ENCODE results near the gene SLC6A9. TPM values are rescaled to one million over a fixed set of nuclear protein-coding genes. Genes with fewer than 3 reads are reported as not detected.

The SLC6A9 gene
- total and polyA plus RNA-seq, 2 experiments from 2014 or later = 13.5 to 25.3 TPM

GRCh38 chr1:44012941-44013609, 18.2 kb downstream of the SLC6A9 start:
- no peak for TF ChIP-seq EZH2 (IDR thresholded peaks at IDR 0.05; ENCODE audit: borderline replicate concordance)
- TF ChIP-seq, protein P1, sequence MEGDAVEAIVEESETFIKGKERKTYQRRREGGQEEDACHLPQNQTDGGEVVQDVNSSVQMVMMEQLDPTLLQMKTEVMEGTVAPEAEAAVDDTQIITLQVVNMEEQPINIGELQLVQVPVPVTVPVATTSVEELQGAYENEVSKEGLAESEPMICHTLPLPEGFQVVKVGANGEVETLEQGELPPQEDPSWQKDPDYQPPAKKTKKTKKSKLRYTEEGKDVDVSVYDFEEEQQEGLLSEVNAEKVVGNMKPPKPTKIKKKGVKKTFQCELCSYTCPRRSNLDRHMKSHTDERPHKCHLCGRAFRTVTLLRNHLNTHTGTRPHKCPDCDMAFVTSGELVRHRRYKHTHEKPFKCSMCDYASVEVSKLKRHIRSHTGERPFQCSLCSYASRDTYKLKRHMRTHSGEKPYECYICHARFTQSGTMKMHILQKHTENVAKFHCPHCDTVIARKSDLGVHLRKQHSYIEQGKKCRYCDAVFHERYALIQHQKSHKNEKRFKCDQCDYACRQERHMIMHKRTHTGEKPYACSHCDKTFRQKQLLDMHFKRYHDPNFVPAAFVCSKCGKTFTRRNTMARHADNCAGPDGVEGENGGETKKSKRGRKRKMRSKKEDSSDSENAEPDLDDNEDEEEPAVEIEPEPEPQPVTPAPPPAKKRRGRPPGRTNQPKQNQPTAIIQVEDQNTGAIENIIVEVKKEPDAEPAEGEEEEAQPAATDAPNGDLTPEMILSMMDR (IDR thresholded peaks at IDR 0.05; ENCODE audit: poor library complexity) = no peak
- TF ChIP-seq EZH2phosphoT487 (IDR thresholded peaks at IDR 0.05; ENCODE audit: low read depth, severe bottlenecking, unreplicated experiment) = no peak
- 77% methylated on average over 13 of the region's 13 CpGs for WGBS (ENCODE audit: low lambda C conversion rate, missing lambda C conversion rate)
- H3K4me1 ChIP-seq (ENCODE audit: insufficient read depth) = no peaks in the 10 kb centered on the region

DNA sequence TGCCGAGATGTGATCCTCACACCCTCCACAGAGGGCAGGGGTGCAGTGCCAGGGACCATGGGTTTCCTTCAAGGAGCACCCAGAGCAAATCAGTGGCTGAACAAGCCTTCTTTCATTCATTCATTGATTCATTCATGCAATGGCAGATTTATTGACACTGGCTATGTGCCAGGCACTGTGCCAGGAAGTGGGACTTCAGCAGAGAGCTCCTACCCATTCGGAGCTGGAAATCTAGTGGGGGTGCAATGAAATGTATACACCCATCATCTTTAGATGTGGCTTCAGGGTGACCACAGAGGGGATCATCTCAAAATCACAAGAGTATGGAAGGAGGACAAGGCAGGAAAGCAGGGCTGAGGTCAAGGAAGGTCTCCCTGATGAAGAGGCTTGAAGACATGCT, 18.9 kb downstream of the SLC6A9 start:
- no peaks in the 10 kb centered on the region for H3K9me2 ChIP-seq (replicated peaks; ENCODE audit: insufficient read depth)
- H3K36me3 ChIP-seq (replicated peaks; ENCODE audit: insufficient read depth, low read depth) = no peaks in the 10 kb centered on the region
- no peak overlapping the region for H3K4me2 ChIP-seq
- H3K9me3 ChIP-seq (ENCODE audit: low read depth) = no peaks in the 10 kb centered on the region
- no peak overlapping the region for H3K27ac ChIP-seq
- no peaks in the 10 kb centered on the region for H4K20me1 ChIP-seq (ENCODE audit: insufficient read depth, poor library complexity, severe bottlenecking)
- no peak overlapping the region for H3K4me3 ChIP-seq
- no peaks in the 10 kb centered on the region for H3K4me1 ChIP-seq (ENCODE audit: insufficient read depth)
- H2AFZ ChIP-seq = no peak overlapping the region
- no peak for DNase-seq (ENCODE audit: low spot score)
- no peaks in the 10 kb centered on the region for H3K27me3 ChIP-seq
- no peaks in the 10 kb centered on the region for H3K79me2 ChIP-seq
- TF ChIP-seq, protein P1 (IDR thresholded peaks at IDR 0.05; ENCODE audit: poor library complexity) = no peak
- no peak for TF ChIP-seq EZH2phosphoT487 (IDR thresholded peaks at IDR 0.05; ENCODE audit: low read depth, severe bottlenecking, unreplicated experiment)
- TF ChIP-seq EZH2 (IDR thresholded peaks at IDR 0.05; ENCODE audit: borderline replicate concordance) = no peak
- 83% methylated on average over 2 of the region's 2 CpGs for WGBS (ENCODE audit: low lambda C conversion rate, missing lambda C conversion rate)

More at GRCh38 chr1:44012941-44013609, 18.2 kb downstream of the SLC6A9 start:
- Histone ChIP-seq H3K36me3 (replicated peaks; ENCODE audit: insufficient read depth, low read depth) (no peaks in the 10 kb centered on the region), H2AFZ (no peak overlapping the region), H3K4me2 (no peak overlapping the region), H4K20me1 (ENCODE audit: insufficient read depth, poor library complexity, severe bottlenecking) (no peaks in the 10 kb centered on the region), H3K79me2 (no peaks in the 10 kb centered on the region), H3K27ac (no peak overlapping the region), H3K27me3 (no peaks in the 10 kb centered on the region), H3K9me2 (replicated peaks; ENCODE audit: insufficient read depth) (no peaks in the 10 kb centered on the region), H3K4me3 (no peak overlapping the region), H3K9me3 (ENCODE audit: low read depth) (no peaks in the 10 kb centered on the region)
- DNase-seq (ENCODE audit: low spot score) = no peak

DNA sequence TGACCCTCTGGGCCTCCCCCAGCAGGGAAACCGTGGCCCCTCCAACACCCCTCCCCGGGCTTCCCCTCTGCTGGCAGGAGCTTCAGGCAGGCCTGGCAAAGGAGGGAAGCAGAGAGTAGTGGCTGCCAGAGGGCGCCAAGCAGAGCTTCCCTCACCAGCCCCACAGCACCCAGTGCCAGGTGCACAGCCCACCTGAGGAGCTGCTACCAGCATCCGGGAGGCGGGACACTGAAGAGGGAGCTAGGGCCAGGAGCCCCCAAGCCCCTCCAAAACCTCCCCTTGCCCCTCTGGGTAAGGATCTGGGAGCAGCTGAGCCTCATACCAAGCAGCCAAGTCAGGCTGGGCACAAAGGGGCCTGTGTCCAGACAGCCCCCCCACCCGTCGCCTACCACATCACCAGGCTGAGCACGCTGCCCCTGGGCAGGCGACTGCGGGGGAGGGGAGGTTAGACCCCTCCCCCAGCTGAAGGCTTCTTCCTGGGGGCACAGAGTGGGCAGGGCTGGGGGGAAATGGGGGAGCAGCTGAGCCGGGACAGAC, 20.3 kb downstream of the SLC6A9 start:
- no peaks in the 10 kb centered on the region for H3K9me3 ChIP-seq (ENCODE audit: low read depth)
- TF ChIP-seq EZH2 (IDR thresholded peaks at IDR 0.05; ENCODE audit: borderline replicate concordance) (no peak), EZH2phosphoT487 (IDR thresholded peaks at IDR 0.05; ENCODE audit: low read depth, severe bottlenecking, unreplicated experiment) (no peak)
- TF ChIP-seq, protein P1 (IDR thresholded peaks at IDR 0.05; ENCODE audit: poor library complexity) = no peak
- no peak for DNase-seq (ENCODE audit: low spot score)
- H3K4me3 ChIP-seq = no peak overlapping the region
- no peaks in the 10 kb centered on the region for H3K27me3 ChIP-seq
- no peaks in the 10 kb centered on the region for H3K9me2 ChIP-seq (replicated peaks; ENCODE audit: insufficient read depth)
- no peak overlapping the region for H3K4me2 ChIP-seq
- no peak overlapping the region for H2AFZ ChIP-seq
- H3K4me1 ChIP-seq (ENCODE audit: insufficient read depth) = no peaks in the 10 kb centered on the region
- H3K27ac ChIP-seq = no peak overlapping the region
- H3K79me2 ChIP-seq = no peaks in the 10 kb centered on the region
- H4K20me1 ChIP-seq (ENCODE audit: insufficient read depth, poor library complexity, severe bottlenecking) = no peaks in the 10 kb centered on the region
- H3K36me3 ChIP-seq (replicated peaks; ENCODE audit: insufficient read depth, low read depth) = no peaks in the 10 kb centered on the region
- 96% methylated on average over 9 of the region's 11 CpGs for WGBS (ENCODE audit: low lambda C conversion rate, missing lambda C conversion rate)

Measured in hepatocyte (in vitro differentiated cells).